ENCODE data around the gene PLCE1. TPM values are rescaled to one million over a fixed set of nuclear protein-coding genes. Genes with fewer than 3 reads are reported as not detected.

The PLCE1 gene
- total RNA-seq, 1 experiment from 2014 or later: 3.9 TPM

GRCh38 chr10:94036766-94037033 is 43.0 kb downstream of the PLCE1 start:
- Histone ChIP-seq H3K27me3 (no peaks in the 10 kb centered on the region), H3K36me3 (0 out of 2 replicates have a peak, but pooled peaks cover 1% of the 10 kb centered on the region), H3K4me3 (no peak overlapping the region), H3K9me3 (no peaks in the 10 kb centered on the region)
- DNase-seq: no peak

- Histone ChIP-seq H3K9me3 (no peaks in the 10 kb centered on the region), H3K36me3 (no peaks in the 10 kb centered on the region), H3K27me3 (no peaks in the 10 kb centered on the region), H3K4me3 (no peak overlapping the region)
- DNase-seq: peak; percentile 4
Observed at GRCh38 chr10:94037286-94037685, 43.6 kb downstream of the PLCE1 start.

- Histone ChIP-seq H3K27me3 (no peaks in the 10 kb centered on the region), H3K36me3 (no peaks in the 10 kb centered on the region), H3K4me3 (no peak overlapping the region), H3K9me3 (no peaks in the 10 kb centered on the region)
- DNase-seq: peak; percentile 67
Observed at GRCh38 chr10:94038024-94038423, 44.3 kb downstream of the PLCE1 start.

GRCh38 chr10:94041206-94041605 is 47.5 kb downstream of the PLCE1 start:
- no peak for DNase-seq
- Histone ChIP-seq H3K4me3 (no peak overlapping the region), H3K27me3 (no peaks in the 10 kb centered on the region), H3K36me3 (no peaks in the 10 kb centered on the region), H3K9me3 (0 out of 2 replicates have a peak, but pooled peaks cover 2% of the 10 kb centered on the region)

- DNase-seq: peak; percentile 64
- H3K9me3 ChIP-seq: 0 out of 2 replicates have a peak, but pooled peaks cover 2% of the 10 kb centered on the region
- H3K4me3 ChIP-seq: no peak overlapping the region
- H3K36me3 ChIP-seq: no peaks in the 10 kb centered on the region
- no peaks in the 10 kb centered on the region for H3K27me3 ChIP-seq
Observed at GRCh38 chr10:94042001-94042833, 48.5 kb downstream of the PLCE1 start.

GRCh38 chr10:94042834-94043175 is 49.1 kb downstream of the PLCE1 start:
- no peak overlapping the region for H3K4me3 ChIP-seq
- 0 out of 2 replicates have a peak, but pooled peaks cover 2% of the 10 kb centered on the region for H3K9me3 ChIP-seq
- DNase-seq: no peak
- no peaks in the 10 kb centered on the region for H3K36me3 ChIP-seq
- no peaks in the 10 kb centered on the region for H3K27me3 ChIP-seq

Other genes starting within 250 kb of the PLCE1 start
- gene LGI1, start 236.0 kb upstream of the PLCE1 start, total RNA-seq (2014; rRNA removed; shearing (Covaris generic); ENCODE audit: low replicate concordance): not detected in 2 replicates
- gene SLC35G1, start 100.0 kb upstream of the PLCE1 start, total RNA-seq (2014; rRNA removed; shearing (Covaris generic); ENCODE audit: low replicate concordance): 1.6 and 4.6 TPM in 2 replicates

Data from MG63 (cell line).